Upper lobe of left lung (tissue), 6 donors: ENCODE data around the gene STRIP1. TPM values are rescaled to one million over a fixed set of nuclear protein-coding genes. Genes with fewer than 3 reads are reported as not detected.

Source experiments
- ATAC-seq, 2 donors: fragments of 200-7000 bp; cut with Tn5 transposase; one replicate each; pipeline ENCODE4 v1.9.1; 2022; ENCODE audit warnings: mild to moderate bottlenecking in 2 of 2, moderate library complexity in 2 of 2; ENCODE audit not compliant: low FRiP score in 2 of 2
- DNase-seq, 2 donors: peaks; one replicate each; pipeline ENCODE4 v3.0.0-alpha.2; 2019 to 2020
- H3K27ac ChIP-seq, 4 donors: fragments of 200-600 bp; sonication (generic); one replicate each; pipeline ENCODE4 v1.5.1; 2016 to 2019
- H3K27me3 ChIP-seq, 4 donors: fragments of 200-600 bp; sonication (generic); one replicate each; pipeline ENCODE4 v1.5.1; 2017 to 2019
- H3K36me3 ChIP-seq, 4 donors: fragments of 200-600 bp; sonication (generic); one replicate each; pipeline ENCODE4 v1.5.1; 2016 to 2019
- H3K4me1 ChIP-seq, 4 donors: fragments of 200-600 bp; sonication (generic); one replicate each; pipeline ENCODE4 v1.5.1; 2018 to 2019
- H3K4me3 ChIP-seq, 4 donors: fragments of 200-600 bp; sonication (generic); one replicate each; pipeline ENCODE4 v1.5.1; 2017 to 2019; ENCODE audit warnings: mild to moderate bottlenecking in 2 of 4, moderate library complexity in 1 of 4
- H3K9me3 ChIP-seq, 4 donors: fragments of 200-600 bp; sonication (generic); one replicate each; pipeline ENCODE4 v1.5.1; 2018 to 2019
- EP300 ChIP-seq, 4 donors: sonication (generic); formaldehyde crosslinking; IDR thresholded peaks; one replicate each; pipeline ENCODE4 v1.5.1; 2017; ENCODE audit warnings: antibody characterized with exemption in 4 of 4, control low read depth in 2 of 4
- POLR2A ChIP-seq, 4 donors: fragments of 450-650 bp; IDR thresholded peaks; one replicate each; pipeline ENCODE4 v1.5.1; 2016 to 2017; ENCODE audit warnings: antibody characterized with exemption in 4 of 4, mild to moderate bottlenecking in 2 of 4
- POLR2AphosphoS5 ChIP-seq, 2 donors: sonication (generic); formaldehyde crosslinking; IDR thresholded peaks; one replicate each; pipeline ENCODE4 v1.5.1; 2017; ENCODE audit warnings: antibody characterized with exemption in 2 of 2
- WGBS, 2 donors: methylation state at CpG; one replicate each; pipeline ENCODE4 v1.1.5; 2017 to 2018; 5-methylcytosine and 5-hydroxymethylcytosine counted together
- total RNA-seq, 6 donors: library from RNA; depleted of rRNA in 4 of 6; stranded (reverse); fragments of >200 nt in 4 of 6; gene quantifications; one replicate each; pipeline versions ENCODE4 v1.1.0 to v1.2.1, GENCODE V29; 2016 to 2021
- TF ChIP-seq, protein P1 (sequence below), 6 experiments: fragments of 450-650 bp in 4 of 6; fragments of 200-600 bp in 2 of 6; sonication (generic) in 2 of 6; IDR thresholded peaks; one replicate each; pipeline ENCODE4 v1.5.1; 2016 to 2019; ENCODE audit warnings: antibody characterized with exemption in 6 of 6
- donor health status: DM: no; HTN: no; CAD: no; lungs with moderate emphysema.
- donor health status: DM: no; HTN: yes; CAD: no; lungs with severe emphysema.

Gene STRIP1
- total RNA-seq, 6 donors from 2014 or later = 29.2 to 62.9 (median 34.3) TPM

DNA sequence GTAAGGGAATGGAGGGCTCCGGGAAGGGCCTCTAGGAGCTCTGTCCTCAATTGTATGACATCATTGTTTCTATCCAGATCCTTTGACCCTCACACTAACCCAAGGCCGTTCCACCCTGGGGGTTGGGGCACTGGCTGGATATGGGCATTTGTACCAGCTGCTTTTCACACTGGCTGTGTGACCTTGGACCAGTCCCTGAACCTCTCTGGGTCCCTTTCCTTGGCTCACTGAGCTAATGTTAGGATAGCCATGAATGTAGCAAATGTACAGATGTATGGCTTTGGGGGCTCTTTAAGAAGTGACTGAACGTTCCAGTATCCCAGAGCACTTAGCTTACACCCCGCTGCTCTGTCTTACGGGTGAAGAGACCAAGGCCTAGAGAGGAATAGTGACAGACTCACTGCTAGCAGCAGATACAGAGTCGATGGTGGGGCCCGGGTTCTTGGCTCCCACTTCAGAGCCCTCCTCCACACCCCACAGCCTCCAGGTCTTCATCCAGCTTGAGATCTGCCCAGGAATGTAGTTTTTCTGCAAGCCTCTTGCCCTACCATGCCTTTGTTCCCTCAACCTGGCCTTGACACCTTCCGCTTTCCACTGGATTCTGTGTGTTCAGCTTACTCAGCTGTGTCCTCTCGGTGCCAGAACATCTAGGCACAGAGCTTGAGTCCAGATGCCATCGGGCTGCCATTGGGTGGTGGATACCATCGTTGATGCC is 63.2 kb downstream of the STRIP1 start:
- Histone ChIP-seq H3K4me1 (no peaks in the 10 kb centered on the region), H3K27me3 (no peaks in the 10 kb centered on the region), H3K9me3 (no peaks in the 10 kb centered on the region), H3K4me3 (no peak overlapping the region), H3K36me3 (no peaks in the 10 kb centered on the region), H3K27ac (no peak overlapping the region)
- 75 to 84% methylated on average over 10 to 11 of the region's 11 CpGs for WGBS, 2 donors
- TF ChIP-seq POLR2AphosphoS5 (IDR thresholded peaks at IDR 0.05) (no peak), POLR2A (IDR thresholded peaks at IDR 0.05) (no peak), EP300 (IDR thresholded peaks at IDR 0.05) (no peak)
- TF ChIP-seq, protein P1, sequence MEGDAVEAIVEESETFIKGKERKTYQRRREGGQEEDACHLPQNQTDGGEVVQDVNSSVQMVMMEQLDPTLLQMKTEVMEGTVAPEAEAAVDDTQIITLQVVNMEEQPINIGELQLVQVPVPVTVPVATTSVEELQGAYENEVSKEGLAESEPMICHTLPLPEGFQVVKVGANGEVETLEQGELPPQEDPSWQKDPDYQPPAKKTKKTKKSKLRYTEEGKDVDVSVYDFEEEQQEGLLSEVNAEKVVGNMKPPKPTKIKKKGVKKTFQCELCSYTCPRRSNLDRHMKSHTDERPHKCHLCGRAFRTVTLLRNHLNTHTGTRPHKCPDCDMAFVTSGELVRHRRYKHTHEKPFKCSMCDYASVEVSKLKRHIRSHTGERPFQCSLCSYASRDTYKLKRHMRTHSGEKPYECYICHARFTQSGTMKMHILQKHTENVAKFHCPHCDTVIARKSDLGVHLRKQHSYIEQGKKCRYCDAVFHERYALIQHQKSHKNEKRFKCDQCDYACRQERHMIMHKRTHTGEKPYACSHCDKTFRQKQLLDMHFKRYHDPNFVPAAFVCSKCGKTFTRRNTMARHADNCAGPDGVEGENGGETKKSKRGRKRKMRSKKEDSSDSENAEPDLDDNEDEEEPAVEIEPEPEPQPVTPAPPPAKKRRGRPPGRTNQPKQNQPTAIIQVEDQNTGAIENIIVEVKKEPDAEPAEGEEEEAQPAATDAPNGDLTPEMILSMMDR (IDR thresholded peaks at IDR 0.05) = no peak
- DNase-seq = no peak
- no peak for ATAC-seq

DNA sequence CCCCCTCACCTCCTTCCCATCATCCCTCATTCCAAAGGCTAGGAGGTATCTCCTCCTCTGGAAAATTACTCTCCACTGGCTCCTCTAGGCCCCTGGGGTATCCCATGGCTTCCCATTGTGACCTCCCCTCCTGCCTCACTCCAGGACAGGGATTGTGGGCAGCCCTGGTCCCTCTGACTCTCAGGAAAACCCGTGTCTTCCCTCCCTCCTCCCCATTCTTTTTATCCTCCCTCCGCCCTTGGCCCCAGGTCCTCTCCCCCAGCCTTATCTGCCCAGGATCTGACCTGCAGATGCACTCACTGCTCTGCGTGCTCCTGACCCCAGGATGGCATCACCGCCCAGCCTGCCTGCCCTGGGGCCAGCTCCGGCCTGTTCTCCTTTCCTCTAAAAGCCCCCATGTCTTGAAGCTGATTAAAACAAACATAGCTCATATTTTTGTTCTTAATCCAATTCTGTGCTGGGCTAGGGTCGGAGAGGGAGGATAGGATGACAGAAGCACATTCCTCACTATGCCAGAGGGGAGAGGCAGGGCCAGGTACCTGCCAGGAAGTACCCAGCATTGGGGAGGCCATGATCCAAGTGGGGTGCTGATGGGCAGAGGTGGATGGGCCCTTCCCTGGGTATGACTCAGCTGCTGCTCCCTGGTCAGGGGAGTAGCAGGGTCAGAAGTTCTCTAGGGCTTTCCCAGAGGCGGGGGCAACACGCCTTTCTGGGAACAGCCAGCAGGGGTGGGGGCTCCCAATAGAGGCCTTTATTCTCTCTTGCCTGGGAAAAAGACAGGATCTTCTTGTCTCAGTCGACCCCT is 64.0 kb downstream of the STRIP1 start:
- WGBS, 2 donors = 64 to 72% methylated on average over 8 to 9 of the region's 9 CpGs
- ATAC-seq (no peak), DNase-seq (peak in 1 of 2 donors; percentile 54)
- Histone ChIP-seq H3K4me1 (no peaks in the 10 kb centered on the region), H3K27ac (no peak overlapping the region), H3K27me3 (no peaks in the 10 kb centered on the region), H3K4me3 (no peak overlapping the region), H3K36me3 (no peaks in the 10 kb centered on the region), H3K9me3 (no peaks in the 10 kb centered on the region)
- TF ChIP-seq POLR2AphosphoS5 (IDR thresholded peaks at IDR 0.05) (no peak), POLR2A (IDR thresholded peaks at IDR 0.05) (no peak), EP300 (IDR thresholded peaks at IDR 0.05) (no peak)
- TF ChIP-seq, protein P1 (IDR thresholded peaks at IDR 0.05) = no peak

DNA sequence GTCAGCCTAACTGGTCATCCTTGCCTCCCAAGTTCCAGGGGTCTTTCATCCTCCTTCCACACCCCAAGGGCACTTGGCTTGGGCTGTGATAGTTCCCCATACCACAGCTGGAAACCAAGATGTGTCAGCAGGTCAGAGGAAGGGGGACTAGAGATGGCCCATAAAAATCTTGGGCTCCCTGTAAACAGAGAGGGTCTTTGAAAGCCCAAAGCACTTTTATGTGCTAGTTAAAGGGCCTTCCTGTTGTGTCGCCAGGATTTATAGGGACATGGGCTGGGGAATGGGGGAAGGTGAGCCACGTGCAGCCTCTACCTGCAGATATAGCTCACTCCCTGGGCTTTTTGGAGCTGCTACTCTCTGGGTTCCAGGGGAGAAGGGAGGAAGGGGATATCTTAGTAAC is 65.9 kb downstream of the STRIP1 start:
- DNase-seq = no peak
- H3K36me3 ChIP-seq = no peaks in the 10 kb centered on the region
- 61 to 88% methylated on average over 2 of the region's 2 CpGs for WGBS, 2 donors

DNA sequence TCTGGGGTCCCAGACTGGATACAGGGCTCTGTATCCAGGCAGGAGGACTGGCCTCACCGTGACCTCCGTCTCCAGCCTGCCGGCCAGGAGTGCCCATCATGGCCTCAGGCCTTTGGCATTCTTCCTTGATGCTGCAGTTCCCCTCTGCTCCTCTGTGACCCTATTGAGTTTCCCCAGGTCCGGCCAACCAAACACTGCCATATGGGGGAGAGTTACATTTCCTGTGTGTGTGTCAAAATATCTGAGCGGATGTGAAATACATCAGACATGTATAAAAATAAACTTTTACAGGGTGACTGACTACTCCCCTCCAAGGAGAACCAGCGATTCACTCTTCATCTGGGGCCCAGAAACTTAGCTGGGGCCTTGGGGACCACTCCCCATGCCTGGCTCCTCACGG is 67.7 kb downstream of the STRIP1 start:
- DNase-seq = no peak

More for the DNA sequence above, 65.9 kb downstream of the STRIP1 start:
- TF ChIP-seq EP300 (IDR thresholded peaks at IDR 0.05) (no peak), POLR2AphosphoS5 (IDR thresholded peaks at IDR 0.05) (no peak), POLR2A (IDR thresholded peaks at IDR 0.05) (no peak)
- TF ChIP-seq, protein P1 (IDR thresholded peaks at IDR 0.05) = no peak
- Histone ChIP-seq H3K4me3 (no peak overlapping the region), H3K27me3 (no peaks in the 10 kb centered on the region), H3K27ac (no peak overlapping the region), H3K4me1 (no peaks in the 10 kb centered on the region), H3K9me3 (no peaks in the 10 kb centered on the region)
- no peak for ATAC-seq

More for the DNA sequence above, 67.7 kb downstream of the STRIP1 start:
- no peak overlapping the region for H3K27ac ChIP-seq
- no peak overlapping the region for H3K4me3 ChIP-seq
- 46 to 57% methylated on average over 6 to 7 of the region's 7 CpGs for whole genome bisulfite sequencing, 2 donors
- H3K9me3 ChIP-seq = no peaks in the 10 kb centered on the region
- H3K36me3 ChIP-seq = no peaks in the 10 kb centered on the region
- TF ChIP-seq POLR2AphosphoS5 (IDR thresholded peaks at IDR 0.05) = no peak
- no peak for TF ChIP-seq EP300 (IDR thresholded peaks at IDR 0.05)
- TF ChIP-seq POLR2A (IDR thresholded peaks at IDR 0.05) = no peak
- TF ChIP-seq, protein P1 (IDR thresholded peaks at IDR 0.05) = no peak
- H3K4me1 ChIP-seq = no peaks in the 10 kb centered on the region
- no peaks in the 10 kb centered on the region for H3K27me3 ChIP-seq
- ATAC-seq = no peak

Other genes with a start within 250 kb of the STRIP1 start
- 100 to 1,000 TPM in 1 of 6 donors, 10 to 100 TPM in 5; 19.4 to 106 (median 36.5) TPM for gene CSF1, start 123.8 kb upstream of the STRIP1 start, total RNA-seq
- 10 to 100 TPM; 41.9 to 89.6 (median 76.1) TPM for gene AHCYL1, start 49.9 kb upstream of the STRIP1 start, total RNA-seq
- under 1 TPM in 1 of 6 donors, not detected in 5; 0.24 TPM for gene ALX3, start 36.0 kb downstream of the STRIP1 start, total RNA-seq
- gene UBL4B, start 77.8 kb downstream of the STRIP1 start, total RNA-seq = not detected
- under 1 TPM in 1 of 6 donors, not detected in 5; 0.07 TPM for gene SLC6A17, start 115.9 kb downstream of the STRIP1 start, total RNA-seq
- 10 to 100 TPM in 1 of 6 donors, 1 to 10 TPM in 5; 2.5 to 11.9 (median 4.4) TPM for gene KCNC4, start 175.7 kb downstream of the STRIP1 start, total RNA-seq